ENCODE measurements around the gene EGFLAM.

EGFLAM gene

DNA sequence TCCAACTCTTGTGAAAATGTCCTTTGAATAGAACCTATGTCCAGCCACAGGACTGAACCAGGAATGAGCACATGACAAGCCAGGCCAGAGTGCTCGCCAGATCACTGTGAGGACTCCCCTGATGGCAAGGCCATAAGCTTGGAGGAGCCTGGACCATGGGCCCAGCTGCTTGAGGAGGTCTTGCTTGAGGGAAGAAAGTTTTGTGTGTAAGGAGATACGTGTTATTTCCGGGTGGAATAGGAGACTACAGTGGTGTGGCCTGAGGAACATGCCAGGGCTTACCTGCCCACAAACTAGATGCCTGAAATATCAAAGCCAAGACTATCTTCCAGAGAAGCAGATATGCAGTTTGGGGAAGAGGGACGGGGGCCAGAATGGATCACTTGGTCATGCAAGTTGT is 213.3 kb downstream of the EGFLAM start:
- no peak for DNase-seq (ENCODE audit: low spot score)

DNA sequence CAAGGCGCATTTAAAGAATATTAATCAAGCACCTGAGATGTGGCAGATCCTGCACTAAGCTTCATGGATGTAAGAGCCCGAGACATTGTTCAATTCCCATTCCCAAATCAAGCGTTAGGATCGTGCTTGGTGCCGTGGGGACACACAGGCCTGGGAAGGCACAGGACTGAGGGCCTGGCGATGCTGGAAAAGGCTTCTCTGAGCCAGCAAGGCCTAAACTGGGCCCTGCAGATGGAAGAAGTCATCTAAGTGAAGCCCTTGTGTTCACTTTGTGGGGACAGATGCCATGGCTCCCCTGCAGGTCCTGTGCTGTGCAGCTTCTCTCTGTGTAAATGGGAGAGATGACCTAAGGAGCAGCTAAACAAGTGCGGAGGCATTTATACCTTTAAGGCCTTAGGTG is 214.2 kb downstream of the EGFLAM start:
- DNase-seq (ENCODE audit: low spot score), result no peak

DNA sequence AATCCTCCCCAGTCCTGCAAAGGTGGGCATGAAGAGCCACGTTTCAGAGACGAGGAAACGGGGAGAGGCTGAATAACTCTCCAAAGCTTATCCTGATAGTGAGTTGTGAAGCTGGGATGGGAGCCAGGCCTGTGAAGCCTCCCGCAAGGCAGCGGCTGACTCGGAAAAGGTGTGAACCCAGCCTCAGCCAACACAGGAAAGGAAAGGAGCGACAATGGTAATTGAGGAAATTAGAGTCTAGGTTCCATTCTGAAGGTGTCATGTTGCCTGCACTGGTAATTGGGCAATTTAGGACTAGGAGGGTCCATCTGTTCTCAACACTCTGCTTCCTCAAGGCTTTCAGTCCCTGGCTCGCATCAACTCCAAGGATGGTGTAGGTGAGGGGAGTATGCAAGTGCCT is 214.6 kb downstream of the EGFLAM start:
- no peak for DNase-seq (ENCODE audit: low spot score)

DNA sequence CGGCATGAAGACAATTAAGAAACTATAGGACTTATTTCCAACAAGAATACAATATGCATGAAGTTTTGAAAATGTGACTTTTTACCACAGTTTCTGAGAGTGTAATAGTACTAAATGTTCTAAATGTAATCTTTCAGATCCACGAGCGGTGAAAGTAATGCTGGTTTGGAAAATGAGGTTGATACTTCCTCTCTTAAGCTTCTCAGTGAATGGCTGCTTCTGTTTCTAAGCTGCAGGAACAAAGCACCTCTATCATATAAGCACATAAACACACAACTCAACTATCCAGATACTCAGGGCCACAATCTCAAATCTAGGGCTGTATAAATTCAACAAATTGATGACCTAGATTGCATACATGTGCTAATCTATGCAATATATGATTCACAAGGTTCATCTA is 219.8 kb downstream of the EGFLAM start:
- no peak for DNase-seq (ENCODE audit: low spot score)

DNA sequence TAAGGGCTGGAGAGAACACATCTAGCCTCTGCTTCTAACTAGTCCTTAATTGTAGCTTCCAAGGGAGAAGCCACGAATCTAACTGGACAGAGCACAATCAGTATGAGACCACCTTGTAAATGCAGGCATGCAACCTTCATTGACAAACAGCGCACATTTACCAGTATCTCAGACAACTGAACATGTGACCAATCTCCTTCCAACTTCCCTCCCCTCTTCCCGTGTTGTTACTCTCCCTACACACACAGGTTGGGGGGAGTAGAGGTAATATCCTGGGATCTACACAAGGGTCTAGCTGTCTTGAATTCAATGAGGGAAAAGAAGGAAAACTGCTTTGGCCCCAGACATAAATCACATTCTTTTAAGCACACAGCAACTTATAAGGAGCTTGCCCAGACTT is 220.5 kb downstream of the EGFLAM start:
- DNase-seq (ENCODE audit: low spot score), result no peak

DNA sequence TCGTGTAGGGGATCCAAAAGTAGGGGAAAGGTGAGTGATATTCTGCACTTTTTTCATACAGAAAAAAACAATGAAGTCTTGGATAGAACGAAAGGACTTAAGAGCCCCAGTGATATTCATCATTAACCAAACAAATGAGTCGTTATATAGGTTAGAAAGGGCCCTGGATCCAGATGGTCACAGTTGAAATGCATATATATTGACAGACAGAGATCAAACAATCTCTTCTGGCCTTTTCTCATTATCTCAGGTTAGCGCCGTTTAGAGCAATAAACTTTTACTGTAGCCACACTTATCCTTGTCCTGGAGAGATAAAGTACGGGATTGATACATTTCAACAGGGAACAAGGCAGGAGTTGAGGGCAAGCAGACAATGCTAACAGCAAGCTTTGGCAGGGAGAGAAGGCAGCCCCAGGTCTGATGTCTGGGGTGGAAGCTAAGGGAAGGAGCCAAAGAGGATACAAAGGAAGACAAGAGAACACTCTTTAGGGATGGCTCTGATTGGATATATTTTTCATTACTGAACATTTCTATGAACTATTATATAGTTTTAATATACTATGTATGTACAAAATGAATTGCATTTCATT is 221.1 kb downstream of the EGFLAM start:
- no peak for DNase-seq (ENCODE audit: low spot score)

DNA sequence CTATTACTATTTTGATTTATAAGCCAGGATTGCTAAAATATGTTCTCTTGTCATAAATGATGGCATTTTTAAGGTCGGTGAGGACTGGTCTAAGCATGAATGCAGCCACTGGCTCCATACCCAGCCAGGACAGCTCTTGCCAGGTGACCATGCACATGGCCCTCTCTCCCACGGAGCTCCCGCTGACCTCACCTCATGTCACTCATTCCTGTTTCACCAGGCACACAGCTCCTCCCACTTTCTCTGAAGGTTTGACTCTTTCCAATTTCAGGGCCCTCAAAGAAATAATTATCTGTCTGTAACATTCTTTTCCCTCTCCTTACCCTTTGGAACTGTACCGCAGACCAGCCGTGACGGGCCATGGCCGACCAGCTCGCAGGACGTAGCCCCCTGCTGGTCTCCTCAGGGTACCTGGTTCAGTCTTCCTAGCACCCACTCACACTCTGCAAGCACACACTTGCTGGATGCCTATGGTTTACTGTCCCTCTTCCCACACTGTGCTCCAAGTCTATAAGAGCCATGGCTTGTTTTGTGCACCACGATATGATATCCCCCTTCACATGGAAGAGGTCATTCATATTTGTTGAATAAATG is 225.5 kb downstream of the EGFLAM start:
- DNase-seq (ENCODE audit: low spot score), result no peak

DNA sequence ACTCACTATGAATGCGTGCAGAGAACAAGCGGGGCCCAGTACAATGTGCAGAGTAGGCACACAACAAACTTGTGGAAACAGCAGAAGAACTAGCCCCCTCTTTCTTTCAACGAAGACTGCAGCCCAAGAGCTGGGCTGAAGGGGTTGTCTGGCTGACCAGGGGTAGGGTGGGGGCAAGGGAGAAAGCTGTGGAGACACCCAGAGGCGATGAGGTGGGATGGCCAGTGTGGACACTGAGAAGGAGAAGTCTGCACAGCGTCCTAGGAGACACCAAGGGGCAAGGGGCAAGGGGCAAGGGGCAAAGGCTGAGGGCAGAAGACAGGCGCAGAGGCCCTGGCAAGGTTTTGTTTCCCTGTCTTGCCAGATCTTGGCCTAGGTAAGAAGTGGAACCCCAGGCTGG is 235.8 kb downstream of the EGFLAM start:
- no peak for DNase-seq (ENCODE audit: low spot score)

DNA sequence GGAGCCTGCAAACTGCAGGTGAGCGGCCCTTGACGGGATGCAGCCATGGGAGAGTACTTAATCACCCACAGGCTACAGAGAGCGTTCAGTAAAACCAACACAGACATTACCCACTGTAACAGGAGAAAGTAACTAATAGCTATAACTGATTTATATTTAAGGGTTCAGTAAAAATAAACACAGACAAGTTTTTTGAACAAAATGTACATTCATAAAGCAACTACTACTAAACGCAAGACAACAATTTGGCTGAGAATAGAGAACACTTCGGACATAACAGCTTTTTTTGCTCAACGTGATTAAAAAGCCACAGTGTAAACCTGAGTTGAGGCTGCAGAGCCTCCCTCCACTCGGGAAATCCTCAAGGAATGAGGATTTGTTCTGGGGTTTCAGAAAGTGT is 236.4 kb downstream of the EGFLAM start:
- DNase-seq (ENCODE audit: low spot score), result no peak

DNA sequence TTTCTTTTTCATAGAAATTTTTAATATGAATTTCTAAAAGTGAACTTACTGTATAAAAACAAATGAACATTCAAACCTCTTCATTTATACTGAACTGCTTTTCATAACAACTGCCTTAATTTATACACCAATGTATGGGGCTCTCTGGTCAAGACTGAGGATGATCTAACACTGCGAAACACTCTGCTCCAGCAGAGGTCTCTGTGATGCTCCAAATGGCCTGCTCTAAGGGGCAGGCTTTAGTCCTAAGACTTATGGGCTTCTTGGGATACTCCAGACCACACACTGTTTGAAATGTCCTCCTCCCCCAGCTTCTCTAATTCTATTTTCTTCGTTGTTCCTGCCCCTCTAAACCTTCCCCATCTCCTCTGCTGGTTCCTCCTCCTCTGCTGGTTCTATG is 239.6 kb downstream of the EGFLAM start:
- no peak for DNase-seq (ENCODE audit: low spot score)

DNA sequence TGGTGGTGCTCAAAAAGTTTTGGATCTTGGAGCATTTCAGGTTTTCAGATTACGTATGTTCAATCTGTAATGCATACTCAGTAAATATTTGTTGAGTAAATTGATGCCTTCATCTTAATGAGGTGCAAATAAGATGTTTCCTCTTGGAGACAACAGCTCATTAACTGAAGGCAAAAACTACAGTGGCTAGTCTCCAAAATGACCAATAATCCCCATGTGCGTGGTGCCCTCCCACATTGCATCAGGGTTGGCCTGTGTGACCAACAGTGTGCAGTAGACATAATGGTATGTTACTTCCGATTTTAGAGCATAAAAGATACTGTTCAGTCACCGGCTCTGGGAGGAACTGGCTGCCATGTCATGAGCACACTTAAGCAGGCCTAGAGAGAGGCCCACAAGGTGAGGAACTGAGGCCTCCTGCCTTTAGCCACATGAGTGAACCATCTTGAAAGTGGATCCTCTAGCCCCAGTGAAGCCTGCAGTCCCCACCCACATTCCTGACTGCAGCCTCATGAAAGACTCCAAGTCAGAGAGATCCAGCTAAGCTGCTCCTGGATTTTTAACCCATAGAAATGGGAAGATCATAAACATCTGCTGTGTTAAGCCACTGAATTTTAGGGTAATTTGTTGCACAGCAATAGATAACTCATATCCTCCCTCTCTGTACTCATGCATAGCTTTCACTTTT is 242.4 kb downstream of the EGFLAM start:
- no peak for DNase-seq (ENCODE audit: low spot score)

DNA sequence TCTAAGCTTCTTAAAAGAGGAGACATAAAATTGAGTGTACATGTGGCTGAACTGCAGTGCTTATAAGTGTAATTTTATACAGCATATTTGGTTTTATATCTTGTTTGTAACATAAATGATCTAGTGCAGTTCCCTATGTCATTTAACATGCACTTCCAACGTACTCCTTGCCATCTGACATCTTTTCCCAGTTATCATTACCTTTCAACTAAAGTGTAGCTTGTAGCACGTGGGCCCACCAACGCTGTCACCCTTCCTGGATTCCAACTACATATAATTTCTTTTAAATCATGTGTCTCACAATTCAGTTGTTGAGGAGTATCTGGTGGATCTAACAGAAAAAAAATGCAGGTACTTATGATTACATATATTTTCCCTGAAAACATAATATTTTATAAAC is 247.9 kb downstream of the EGFLAM start:
- no peak for DNase-seq (ENCODE audit: low spot score)

DNA sequence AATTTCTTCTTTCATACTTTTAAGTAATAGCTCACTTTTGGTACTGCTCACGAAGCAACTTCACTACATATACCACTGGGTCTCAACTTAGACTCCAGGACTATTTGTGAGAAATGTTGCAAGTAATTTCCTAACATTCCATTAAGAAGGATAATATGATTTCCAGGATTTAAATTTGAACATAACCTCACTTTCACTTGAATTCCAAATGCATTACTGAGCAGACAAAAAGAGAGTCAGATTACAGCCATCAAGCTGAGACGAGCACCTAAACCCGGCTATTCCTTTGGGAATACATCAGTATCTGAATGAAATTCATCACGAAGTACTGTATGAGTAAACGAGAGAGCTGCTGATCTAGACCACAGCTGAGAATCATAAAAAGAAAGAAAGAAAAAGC is 250.8 kb downstream of the EGFLAM start:
- no peak for DNase-seq (ENCODE audit: low spot score)

Measured in CD4-positive, alpha-beta T cell treated with Interleukin-2 at 100 ng/mL for 4 hours (primary cell).